K562 (cell line): ENCODE measurements around the gene PLXNB3. TPM values are rescaled to one million over a fixed set of nuclear protein-coding genes. Genes with fewer than 3 reads are reported as not detected.

Source experiments
- ATAC-seq: fragments of 200-7000 bp; cut with Tn5 transposase; 3 replicates; pipeline ENCODE4 v1.9.1; 2020; ENCODE audit warnings: moderate library complexity
- BruUV-seq: library from RNA; stranded (reverse); fragments of 400-500 nt; replicated peaks from 2 replicates; lab custom pipeline; 2021; lab: Mats Ljungman, UMichigan
- CTCF ChIA-PET: fragments of 300-600 bp; formaldehyde crosslinking; extraction: SDS; loops from one replicate; lab custom pipeline; 2021; ENCODE audit warnings: low intra/inter-chr PET ratio; lab: Yijun Ruan, JAX
- POLR2A ChIA-PET: fragments of 300-600, 350-650 bp; sonication (Branson Sonifier 250); formaldehyde crosslinking; extraction: SDS; loops from one replicate; lab custom pipeline; 2021; ENCODE audit warnings: antibody characterized with exemption, inconsistent platforms; lab: Yijun Ruan, JAX
- DNase-seq, 4 experiments: peaks; one replicate each; pipeline versions ENCODE4 v3.0.0 to v3.0.0-alpha.2; 2011 to 2018; ENCODE audit warnings: low spot score in 3 of 4, mixed read lengths in 3 of 4; ENCODE audit errors: extremely low read depth in 1 of 4
- FAIRE-seq: peaks from 2 replicates; lab custom pipeline; 2011; peaks lifted over from hg19 to GRCh38; lab: Jason Lieb, UNC
- H2AFZ ChIP-seq: 2 replicates; pipeline ENCODE4 v1.6.0; 2011; ENCODE audit warnings: low read depth, low read length, control low read depth, inconsistent platforms
- H3K27ac ChIP-seq: fragments of 200-600 bp; 3 replicates; pipeline ENCODE4 v1.8.0; 2011; ENCODE audit warnings: low read depth, mild to moderate bottlenecking, control low read depth, inconsistent platforms, low read length, moderate library complexity, mixed read lengths; ENCODE audit errors: extremely low read depth
- H3K27me3 ChIP-seq, 2 experiments: fragments of 300-600 bp in 1 of 2; 2 replicates in 1 of 2; 3 replicates in 1 of 2; pipeline versions ENCODE4 v1.6.0 to v1.8.0; 2011; ENCODE audit warnings: inconsistent platforms in 2 of 2, low read length in 2 of 2, mild to moderate bottlenecking in 1 of 2, mixed read lengths in 1 of 2, moderate library complexity in 1 of 2; ENCODE audit not compliant: control insufficient read depth in 2 of 2, insufficient read depth in 2 of 2
- H3K36me3 ChIP-seq: fragments of 300-600 bp; 3 replicates; pipeline ENCODE4 v1.8.0; 2011; ENCODE audit warnings: mild to moderate bottlenecking, low read length, inconsistent platforms; ENCODE audit not compliant: control insufficient read depth, insufficient read depth
- H3K4me1 ChIP-seq, 2 experiments: fragments of 200-600 bp in 1 of 2; replicated peaks in 1 of 2; 2 replicates in 1 of 2; 3 replicates in 1 of 2; pipeline versions ENCODE4 v1.5.1 to v1.8.0; 2011; ENCODE audit warnings: inconsistent platforms in 2 of 2, low read length in 2 of 2, mild to moderate bottlenecking in 1 of 2, mixed read lengths in 1 of 2, moderate library complexity in 1 of 2; ENCODE audit not compliant: control insufficient read depth in 2 of 2, insufficient read depth in 2 of 2
- H3K4me2 ChIP-seq: 2 replicates; pipeline ENCODE4 v1.6.1; 2011; ENCODE audit warnings: low read length, control low read depth, inconsistent platforms, mixed read lengths; ENCODE audit not compliant: insufficient read depth
- H3K4me3 ChIP-seq: fragments of 200-600 bp; sonication (generic), shearing (Covaris generic); 2 replicates; pipeline ENCODE4 v1.5.1; 2016; ENCODE audit warnings: control low read depth, inconsistent platforms
- H3K79me2 ChIP-seq: fragments of 200-600 bp; 3 replicates; pipeline ENCODE4 v1.8.0; 2011; ENCODE audit warnings: low read length, inconsistent platforms; ENCODE audit not compliant: control insufficient read depth, insufficient read depth
- H3K9ac ChIP-seq, 2 experiments: 2 replicates each; pipeline versions ENCODE4 v1.6.0 to v1.6.1; 2011; ENCODE audit warnings: low read depth in 2 of 2, low read length in 2 of 2, control low read depth in 1 of 2, inconsistent platforms in 1 of 2, mild to moderate bottlenecking in 1 of 2, mixed read lengths in 1 of 2; ENCODE audit not compliant: insufficient read depth in 1 of 2
- H3K9me1 ChIP-seq: one replicate; pipeline ENCODE4 v1.6.0; 2011; ENCODE audit warnings: inconsistent platforms, mild to moderate bottlenecking, low read length, moderate library complexity; ENCODE audit not compliant: control insufficient read depth, insufficient read depth
- H3K9me3 ChIP-seq: replicated peaks from 2 replicates; pipeline ENCODE4 v1.5.1; 2011; ENCODE audit warnings: low read depth, low read length, inconsistent platforms; ENCODE audit not compliant: control insufficient read depth, insufficient read depth
- H4K20me1 ChIP-seq: replicated peaks from 2 replicates; pipeline ENCODE4 v1.6.1; 2011; ENCODE audit warnings: low read length, inconsistent platforms, mixed read lengths; ENCODE audit not compliant: control insufficient read depth, insufficient read depth
- MCM2 ChIP-seq: fragments of 450-650 bp; IDR thresholded peaks from 2 replicates; pipeline ENCODE4 v1.6.1; 2017; ENCODE audit warnings: low read depth, mild to moderate bottlenecking
- ZNF583 ChIP-seq: fragments of 250-450 bp; sonication (Bioruptor Pico); IDR thresholded peaks from 2 replicates; pipeline ENCODE4 v1.4.0; 2020
- ZNF639 ChIP-seq, 2 experiments: fragments of 200-800 bp in 1 of 2; sonication (Bioruptor generic) in 1 of 2; sonication (generic) in 1 of 2; formaldehyde crosslinking in 1 of 2; IDR thresholded peaks in 1 of 2; conservative IDR thresholded peaks in 1 of 2; 2 replicates each; pipeline versions ENCODE4 v1.5.0 to v1.6.1; 2016 to 2020; ENCODE audit warnings: missing compliant biosample characterization in 1 of 2, missing genetic modification characterization in 1 of 2, missing genetic modification reagents in 1 of 2
- WGBS: fragments of 100-300 bp; shearing (Covaris generic); methylation state at CpG from one replicate; pipeline ENCODE4 v1.1.6; 2016; ENCODE audit warnings: low coverage, mixed read lengths; ENCODE audit not compliant: insufficient coverage; ENCODE audit errors: missing lambda C conversion rate; 5-methylcytosine and 5-hydroxymethylcytosine counted together
- in situ Hi-C: fragments of 300-500 bp; cut with MboI; formaldehyde crosslinking; loops from 4 replicates; pipeline ENCODE4 v1.15.0; 2018; ENCODE audit warnings: inconsistent platforms, mixed read lengths
- intact Hi-C: fragments of 100-400 bp; cut with micrococcal nuclease; formaldehyde crosslinking; loops from 2 replicates; pipeline ENCODE4 v1.14.2; 2022
- polyA plus RNA-seq, 8 experiments: library from polyadenylated mRNA; depleted of rRNA in 4 of 8; stranded (reverse) in 5 of 8; unstranded in 3 of 8; fragments of >200 nt; fragmentation: Nextera tagmentation in 2 of 8; fragmentation: Illumina TruSeq in 1 of 8; extraction: Ambion mirVana in 2 of 8; extraction: Trizol in 1 of 8; gene quantifications; 2 replicates each; pipeline versions ENCODE4 v1.2.1 to v1.2.3, GENCODE V29; 2011 to 2014; ENCODE audit warnings: inconsistent platforms in 1 of 8, missing spikeins in 1 of 8
- total RNA-seq, 7 experiments: library from RNA; depleted of rRNA in 6 of 7; stranded (reverse); fragments of >200 nt in 6 of 7; fragmentation: Illumina TruSeq in 2 of 7; extraction: Trizol in 2 of 7; gene quantifications; 2 replicates each; pipeline versions ENCODE4 v1.2.1 to v1.2.3, GENCODE V29; 2011 to 2021; ENCODE audit warnings: low replicate concordance in 1 of 7

PLXNB3 gene
- total and polyA plus RNA-seq, 9 of the 15 experiments (the other 6 are each of a cell fraction or from before 2014, with no cell fraction given), result 0.22 to 2.0 (median 1.4) TPM; not detected in 2

GRCh38 chrX:153825042-153825441 is 61.0 kb downstream of the PLXNB3 start:
- no peak overlapping the region for H3K27ac ChIP-seq
- no TSS peak for BruUV-seq
- 6% methylated on average over 8 of the region's 8 CpGs for WGBS
- no peaks in the 10 kb centered on the region for H3K36me3 ChIP-seq
- no peak overlapping the region for H3K4me2 ChIP-seq
- FAIRE-seq, result no peak
- peaks cover 0 to 17% of the 10 kb centered on the region in 2 experiments; a peak in 2 of 5 replicates for H3K4me1 ChIP-seq
- ChIA-PET POLR2A (interaction anchor here (0.6 kb wide), 1 partner anchor 148 kb away, joined by 3 read pairs; the partner anchor contains the start of gene TMEM187), CTCF (no interaction called here)
- H3K27me3 ChIP-seq, result peaks cover 22 to 45% of the 10 kb centered on the region in 2 experiments; a peak in 4 of 5 replicates
- ATAC-seq, result no peak
- TF ChIP-seq ZNF583 (CRISPR knock-in tag), result no peak
- no peak for TF ChIP-seq MCM2
- TF ChIP-seq ZNF639 (CRISPR knock-in tag; conservative IDR thresholded peaks at IDR 0.05 in 1 of 2, IDR thresholded peaks at IDR 0.05 in 1 of 2), result no peak
- H3K4me3 ChIP-seq, result no peak overlapping the region
- no peak overlapping the region for H3K9ac ChIP-seq
- in situ Hi-C loops (no loop called here), intact Hi-C loops (no loop called here)
- H4K20me1 ChIP-seq, result no peaks in the 10 kb centered on the region
- H3K79me2 ChIP-seq, result no peaks in the 10 kb centered on the region
- H3K9me1 ChIP-seq, result no peaks in the 10 kb centered on the region
- H3K9me3 ChIP-seq, result no peaks in the 10 kb centered on the region
- no peak overlapping the region for H2AFZ ChIP-seq
- no peak for DNase-seq

Other genes starting within 250 kb of the PLXNB3 start
Only the 7 nearest of the 18 such genes appear.
- gene SLC6A8, start 76.3 kb upstream of the PLXNB3 start, total RNA-seq (2014; rRNA removed), result 29.6 and 45.6 TPM in 2 replicates
- gene SLC6A8, start 76.3 kb upstream of the PLXNB3 start, total RNA-seq (2014; rRNA removed; fragmentation: Illumina TruSeq; extraction: Trizol), result 24.7 and 34.3 TPM in 2 replicates
- gene SLC6A8, start 76.3 kb upstream of the PLXNB3 start, total RNA-seq (2015; rRNA removed; fragmentation: Illumina TruSeq; extraction: Trizol), result 30.3 and 31.0 TPM in 2 replicates
- 122 and 144 TPM in 2 replicates for gene SLC6A8, start 76.3 kb upstream of the PLXNB3 start, total RNA-seq (2021)
- gene SLC6A8, start 76.3 kb upstream of the PLXNB3 start, polyA plus RNA-seq (2011; rRNA removed), result 139 and 294 TPM in 2 replicates
- 73.5 and 87.0 TPM in 2 replicates for gene SLC6A8, start 76.3 kb upstream of the PLXNB3 start, polyA plus RNA-seq (2014; fragmentation: Illumina TruSeq; extraction: Trizol)
- gene SLC6A8, start 76.3 kb upstream of the PLXNB3 start, polyA plus RNA-seq (2014; fragmentation: Nextera tagmentation; extraction: Ambion mirVana), result 1 to 10 TPM in 1 of 2 experiments, under 1 TPM in 1; 0.68 to 1.7 TPM
- 76.7 and 77.6 TPM in 2 replicates for gene SLC6A8, start 76.3 kb upstream of the PLXNB3 start, polyA plus RNA-seq (2014; rRNA removed)
- gene BCAP31, start 39.9 kb upstream of the PLXNB3 start, total RNA-seq (2014; rRNA removed), result 156 and 184 TPM in 2 replicates
- gene BCAP31, start 39.9 kb upstream of the PLXNB3 start, total RNA-seq (2014; rRNA removed; fragmentation: Illumina TruSeq; extraction: Trizol), result 206 and 225 TPM in 2 replicates
- 170 and 173 TPM in 2 replicates for gene BCAP31, start 39.9 kb upstream of the PLXNB3 start, total RNA-seq (2015; rRNA removed; fragmentation: Illumina TruSeq; extraction: Trizol)
- gene BCAP31, start 39.9 kb upstream of the PLXNB3 start, total RNA-seq (2021), result 261 and 262 TPM in 2 replicates
- 157 and 186 TPM in 2 replicates for gene BCAP31, start 39.9 kb upstream of the PLXNB3 start, polyA plus RNA-seq (2011; rRNA removed)
- 188 and 219 TPM in 2 replicates for gene BCAP31, start 39.9 kb upstream of the PLXNB3 start, polyA plus RNA-seq (2014; fragmentation: Illumina TruSeq; extraction: Trizol)
- 100 to 1,000 TPM; 562 to 683 TPM for gene BCAP31, start 39.9 kb upstream of the PLXNB3 start, polyA plus RNA-seq (2014; fragmentation: Nextera tagmentation; extraction: Ambion mirVana)
- gene BCAP31, start 39.9 kb upstream of the PLXNB3 start, polyA plus RNA-seq (2014; rRNA removed), result 175 and 176 TPM in 2 replicates
- 3.9 and 6.0 TPM in 2 replicates for gene ABCD1, start 39.4 kb upstream of the PLXNB3 start, total RNA-seq (2014; rRNA removed)
- 0.80 and 1.4 TPM in 2 replicates for gene ABCD1, start 39.4 kb upstream of the PLXNB3 start, total RNA-seq (2014; rRNA removed; fragmentation: Illumina TruSeq; extraction: Trizol)
- 2.8 and 3.1 TPM in 2 replicates for gene ABCD1, start 39.4 kb upstream of the PLXNB3 start, total RNA-seq (2015; rRNA removed; fragmentation: Illumina TruSeq; extraction: Trizol)
- 6.9 and 7.1 TPM in 2 replicates for gene ABCD1, start 39.4 kb upstream of the PLXNB3 start, total RNA-seq (2021)
- 1.6 and 3.8 TPM in 2 replicates for gene ABCD1, start 39.4 kb upstream of the PLXNB3 start, polyA plus RNA-seq (2011; rRNA removed)
- gene ABCD1, start 39.4 kb upstream of the PLXNB3 start, polyA plus RNA-seq (2014; fragmentation: Illumina TruSeq; extraction: Trizol), result 2.2 and 3.5 TPM in 2 replicates
- under 1 TPM; 0.07 to 0.18 TPM for gene ABCD1, start 39.4 kb upstream of the PLXNB3 start, polyA plus RNA-seq (2014; fragmentation: Nextera tagmentation; extraction: Ambion mirVana)
- gene ABCD1, start 39.4 kb upstream of the PLXNB3 start, polyA plus RNA-seq (2014; rRNA removed), result 3.8 and 5.2 TPM in 2 replicates
- gene SRPK3, start 16.8 kb downstream of the PLXNB3 start, total RNA-seq (2014; rRNA removed), result 0.09 TPM in 1 of 2 replicates, not detected in the other
- not detected in 2 replicates for gene SRPK3, start 16.8 kb downstream of the PLXNB3 start, total RNA-seq (2014; rRNA removed; fragmentation: Illumina TruSeq; extraction: Trizol)
- not detected in 2 replicates for gene SRPK3, start 16.8 kb downstream of the PLXNB3 start, total RNA-seq (2015; rRNA removed; fragmentation: Illumina TruSeq; extraction: Trizol)
- 0.04 TPM in 1 of 2 replicates, not detected in the other for gene SRPK3, start 16.8 kb downstream of the PLXNB3 start, total RNA-seq (2021)
- gene SRPK3, start 16.8 kb downstream of the PLXNB3 start, polyA plus RNA-seq (2011; rRNA removed), result 0.01 and 0.12 TPM in 2 replicates
- gene SRPK3, start 16.8 kb downstream of the PLXNB3 start, polyA plus RNA-seq (2014; fragmentation: Illumina TruSeq; extraction: Trizol), result 0.03 TPM in 1 of 2 replicates, not detected in the other
- under 1 TPM; 0.04 to 0.06 TPM for gene SRPK3, start 16.8 kb downstream of the PLXNB3 start, polyA plus RNA-seq (2014; fragmentation: Nextera tagmentation; extraction: Ambion mirVana)
- gene SRPK3, start 16.8 kb downstream of the PLXNB3 start, polyA plus RNA-seq (2014; rRNA removed), result 0.03 and 0.07 TPM in 2 replicates
- 62.4 and 70.5 TPM in 2 replicates for gene IDH3G, start 30.1 kb downstream of the PLXNB3 start, total RNA-seq (2014; rRNA removed)
- 16.3 and 30.6 TPM in 2 replicates for gene IDH3G, start 30.1 kb downstream of the PLXNB3 start, total RNA-seq (2014; rRNA removed; fragmentation: Illumina TruSeq; extraction: Trizol)
- gene IDH3G, start 30.1 kb downstream of the PLXNB3 start, total RNA-seq (2015; rRNA removed; fragmentation: Illumina TruSeq; extraction: Trizol), result 34.1 and 39.2 TPM in 2 replicates
- gene IDH3G, start 30.1 kb downstream of the PLXNB3 start, total RNA-seq (2021), result 64.0 and 67.1 TPM in 2 replicates
- 37.9 and 74.6 TPM in 2 replicates for gene IDH3G, start 30.1 kb downstream of the PLXNB3 start, polyA plus RNA-seq (2011; rRNA removed)
- 72.5 and 80.1 TPM in 2 replicates for gene IDH3G, start 30.1 kb downstream of the PLXNB3 start, polyA plus RNA-seq (2014; fragmentation: Illumina TruSeq; extraction: Trizol)
- gene IDH3G, start 30.1 kb downstream of the PLXNB3 start, polyA plus RNA-seq (2014; fragmentation: Nextera tagmentation; extraction: Ambion mirVana), result 10 to 100 TPM; 24.3 to 36.4 TPM
- gene IDH3G, start 30.1 kb downstream of the PLXNB3 start, polyA plus RNA-seq (2014; rRNA removed), result 63.2 and 69.3 TPM in 2 replicates
- gene SSR4, start 30.4 kb downstream of the PLXNB3 start, total RNA-seq (2014; rRNA removed), result 222 and 275 TPM in 2 replicates
- gene SSR4, start 30.4 kb downstream of the PLXNB3 start, total RNA-seq (2014; rRNA removed; fragmentation: Illumina TruSeq; extraction: Trizol), result 120 and 146 TPM in 2 replicates
- gene SSR4, start 30.4 kb downstream of the PLXNB3 start, total RNA-seq (2015; rRNA removed; fragmentation: Illumina TruSeq; extraction: Trizol), result 299 and 311 TPM in 2 replicates
- 272 and 275 TPM in 2 replicates for gene SSR4, start 30.4 kb downstream of the PLXNB3 start, total RNA-seq (2021)
- gene SSR4, start 30.4 kb downstream of the PLXNB3 start, polyA plus RNA-seq (2011; rRNA removed), result 255 and 290 TPM in 2 replicates
- gene SSR4, start 30.4 kb downstream of the PLXNB3 start, polyA plus RNA-seq (2014; fragmentation: Illumina TruSeq; extraction: Trizol), result 196 and 294 TPM in 2 replicates
- gene SSR4, start 30.4 kb downstream of the PLXNB3 start, polyA plus RNA-seq (2014; fragmentation: Nextera tagmentation; extraction: Ambion mirVana), result 100 to 1,000 TPM; 469 to 492 TPM
- 344 and 405 TPM in 2 replicates for gene SSR4, start 30.4 kb downstream of the PLXNB3 start, polyA plus RNA-seq (2014; rRNA removed)
- 0.05 TPM in 1 of 2 replicates, not detected in the other for gene PDZD4, start 66.3 kb downstream of the PLXNB3 start, total RNA-seq (2014; rRNA removed)
- gene PDZD4, start 66.3 kb downstream of the PLXNB3 start, total RNA-seq (2014; rRNA removed; fragmentation: Illumina TruSeq; extraction: Trizol), result not detected in 2 replicates
- not detected in 2 replicates for gene PDZD4, start 66.3 kb downstream of the PLXNB3 start, total RNA-seq (2015; rRNA removed; fragmentation: Illumina TruSeq; extraction: Trizol)
- gene PDZD4, start 66.3 kb downstream of the PLXNB3 start, total RNA-seq (2021), result 0.38 TPM in 1 of 2 replicates, not detected in the other
- gene PDZD4, start 66.3 kb downstream of the PLXNB3 start, polyA plus RNA-seq (2011; rRNA removed), result 0.07 and 0.18 TPM in 2 replicates
- not detected in 2 replicates for gene PDZD4, start 66.3 kb downstream of the PLXNB3 start, polyA plus RNA-seq (2014; fragmentation: Illumina TruSeq; extraction: Trizol)
- not detected for gene PDZD4, start 66.3 kb downstream of the PLXNB3 start, polyA plus RNA-seq (2014; fragmentation: Nextera tagmentation; extraction: Ambion mirVana)
- gene PDZD4, start 66.3 kb downstream of the PLXNB3 start, polyA plus RNA-seq (2014; rRNA removed), result 0.08 TPM in 1 of 2 replicates, not detected in the other